ENCODE data around the gene MAPK10. TPM values are rescaled to one million over a fixed set of nuclear protein-coding genes. Genes with fewer than 3 reads are reported as not detected.

MAPK10 gene
- total and polyA plus RNA-seq, 2 donors (not counting 3 experiments of a cell fraction or from before 2014, with no cell fraction given) = 0.17 TPM; not detected in 1

DNA sequence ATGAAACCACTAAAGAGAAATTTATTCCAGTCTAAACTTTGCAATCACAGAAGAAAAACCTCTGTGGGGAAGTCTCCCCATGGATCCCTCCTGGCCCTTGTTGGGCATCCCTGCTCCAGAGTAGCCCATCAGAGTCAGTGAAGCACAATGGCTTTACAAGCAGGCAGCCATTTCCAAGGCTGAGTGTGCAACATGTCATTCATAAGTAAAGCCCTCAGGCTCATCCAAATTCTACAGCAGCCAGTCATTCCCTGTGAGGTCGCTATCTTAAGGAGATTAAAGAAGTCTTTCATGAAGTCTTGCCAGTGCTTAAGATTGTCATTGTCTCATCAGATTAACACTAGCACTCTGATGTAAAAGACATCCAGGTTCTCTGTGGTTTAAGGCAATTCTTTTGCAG, 17.0 kb upstream of the MAPK10 start:
- Histone ChIP-seq H3K9me3 (replicated peaks; ENCODE audit: control insufficient read depth, insufficient read depth, low read length) (no peaks in the 10 kb centered on the region), H3K9ac (replicated peaks; ENCODE audit: extremely low read depth, insufficient read depth, low read length) (no peak overlapping the region), H3K27me3 (ENCODE audit: control insufficient read depth in 2 of 2, insufficient read depth in 2 of 2, low read length in 2 of 2) (no peaks in the 10 kb centered on the region), H3K4me3 (replicated peaks in 1 of 3; ENCODE audit: insufficient read depth in 1 of 3, low read depth in 1 of 3, low read length in 3 of 3) (no peak overlapping the region), H3K79me2 (ENCODE audit: control insufficient read depth, insufficient read depth, low read length) (no peaks in the 10 kb centered on the region), H3K4me2 (ENCODE audit: insufficient read depth, low read length) (no peak overlapping the region), H3K9me1 (replicated peaks; ENCODE audit: control insufficient read depth, extremely low read depth, insufficient read depth, low read length) (no peaks in the 10 kb centered on the region), H3K36me3 (ENCODE audit: control insufficient read depth in 2 of 2, extremely low read depth in 1 of 2, insufficient read depth in 2 of 2, low read length in 2 of 2) (no peaks in the 10 kb centered on the region), H2AFZ (ENCODE audit: low read depth, low read length) (no peak overlapping the region), H4K20me1 (replicated peaks; ENCODE audit: control insufficient read depth, extremely low read depth, insufficient read depth, low read length) (no peaks in the 10 kb centered on the region), H3K4me1 (ENCODE audit: control insufficient read depth, extremely low read depth, insufficient read depth, low read length) (no peaks in the 10 kb centered on the region), H3K27ac (ENCODE audit: insufficient read depth, low read depth, low read length) (no peak overlapping the region)
- no TSS peak for BruUV-seq (replicated peaks)
- ChIA-PET CTCF (interaction anchor here (1.9 kb wide), 1 partner anchor 8 kb away, joined by 6 read pairs; no protein-coding TSS in a partner anchor), POLR2A (no interaction called here)
- FAIRE-seq = no peak
- intact Hi-C loops (cut with micrococcal nuclease) (no loop called here), dilution Hi-C loops (cut with MboI; ENCODE audit: extremely low pct_ligation_motif_present, low sequenced_read_pairs) (no loop called here)
- no peak for TF ChIP-seq EZH2 (IDR thresholded peaks at IDR 0.05; ENCODE audit: borderline replicate concordance, low read depth, low read length, severe bottlenecking)
- TF ChIP-seq GATA2 (IDR thresholded peaks at IDR 0.05; ENCODE audit: insufficient read depth, insufficient read length, low read depth, low read length) = no peak
- TF ChIP-seq POLR2A (IDR thresholded peaks at IDR 0.05; ENCODE audit: low read depth, low read length) = no peak
- no peak for TF ChIP-seq MYC (IDR thresholded peaks at IDR 0.05; ENCODE audit: low read depth, low read length)
- TF ChIP-seq, protein P1, sequence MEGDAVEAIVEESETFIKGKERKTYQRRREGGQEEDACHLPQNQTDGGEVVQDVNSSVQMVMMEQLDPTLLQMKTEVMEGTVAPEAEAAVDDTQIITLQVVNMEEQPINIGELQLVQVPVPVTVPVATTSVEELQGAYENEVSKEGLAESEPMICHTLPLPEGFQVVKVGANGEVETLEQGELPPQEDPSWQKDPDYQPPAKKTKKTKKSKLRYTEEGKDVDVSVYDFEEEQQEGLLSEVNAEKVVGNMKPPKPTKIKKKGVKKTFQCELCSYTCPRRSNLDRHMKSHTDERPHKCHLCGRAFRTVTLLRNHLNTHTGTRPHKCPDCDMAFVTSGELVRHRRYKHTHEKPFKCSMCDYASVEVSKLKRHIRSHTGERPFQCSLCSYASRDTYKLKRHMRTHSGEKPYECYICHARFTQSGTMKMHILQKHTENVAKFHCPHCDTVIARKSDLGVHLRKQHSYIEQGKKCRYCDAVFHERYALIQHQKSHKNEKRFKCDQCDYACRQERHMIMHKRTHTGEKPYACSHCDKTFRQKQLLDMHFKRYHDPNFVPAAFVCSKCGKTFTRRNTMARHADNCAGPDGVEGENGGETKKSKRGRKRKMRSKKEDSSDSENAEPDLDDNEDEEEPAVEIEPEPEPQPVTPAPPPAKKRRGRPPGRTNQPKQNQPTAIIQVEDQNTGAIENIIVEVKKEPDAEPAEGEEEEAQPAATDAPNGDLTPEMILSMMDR (IDR thresholded peaks at IDR 0.05; ENCODE audit: extremely low read depth in 1 of 2, insufficient read depth in 1 of 2, low read depth in 1 of 2, low read length in 2 of 2) = no peak
- TF ChIP-seq, protein P2, sequence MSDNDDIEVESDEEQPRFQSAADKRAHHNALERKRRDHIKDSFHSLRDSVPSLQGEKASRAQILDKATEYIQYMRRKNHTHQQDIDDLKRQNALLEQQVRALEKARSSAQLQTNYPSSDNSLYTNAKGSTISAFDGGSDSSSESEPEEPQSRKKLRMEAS (IDR thresholded peaks at IDR 0.05; ENCODE audit: insufficient read depth, insufficient read length) = no peak
- no peak for TF ChIP-seq FOS (IDR thresholded peaks at IDR 0.05; ENCODE audit: borderline replicate concordance, insufficient read depth, low read length)
- TF ChIP-seq POLR2AphosphoS5 (IDR thresholded peaks at IDR 0.05; ENCODE audit: insufficient read depth, low read depth, low read length) = no peak
- TF ChIP-seq JUN (IDR thresholded peaks at IDR 0.05; ENCODE audit: borderline replicate concordance, insufficient read depth, insufficient read length, low read depth) = no peak
- DNase-seq (ENCODE audit: low read depth, low spot score) = no peak

Measured in endothelial cell of umbilical vein (primary cell).